K562 (cell line): Measurements from ENCODE around the gene MYMX. TPM values are rescaled to one million over a fixed set of nuclear protein-coding genes. Genes with fewer than 3 reads are reported as not detected.

ENCODE experiments used
- BRD4 ChIP-seq: fragments of 200-600 bp; sonication (generic); IDR thresholded peaks from 2 replicates; pipeline ENCODE4 v1.6.1; 2017; ENCODE audit warnings: inconsistent platforms
- C11orf30 ChIP-seq: fragments of 450-650 bp; IDR thresholded peaks from 2 replicates; pipeline ENCODE4 v1.6.1; 2016; ENCODE audit warnings: low read depth, mild to moderate bottlenecking
- CGGBP1 ChIP-seq: fragments of 250-450 bp; sonication (Bioruptor Pico); IDR thresholded peaks from 2 replicates; pipeline ENCODE4 v1.9.0; 2021; ENCODE audit warnings: mild to moderate bottlenecking
- CHAMP1 ChIP-seq: fragments of 450-650 bp; IDR thresholded peaks from 2 replicates; pipeline ENCODE4 v1.6.1; 2016; ENCODE audit warnings: mild to moderate bottlenecking
- E2F5 ChIP-seq: sonication (generic); formaldehyde crosslinking; IDR thresholded peaks from 2 replicates; pipeline ENCODE4 v1.8.0; 2022; ENCODE audit warnings: mild to moderate bottlenecking, missing genetic modification reagents
- FOS ChIP-seq: IDR thresholded peaks from 3 replicates; pipeline ENCODE4 v1.6.1; 2011; ENCODE audit not compliant: insufficient read length; ENCODE audit errors: extremely low read depth
- FOXP1 ChIP-seq: sonication (generic); formaldehyde crosslinking; IDR thresholded peaks from 2 replicates; pipeline ENCODE4 v1.8.0; 2022; ENCODE audit warnings: mild to moderate bottlenecking, missing genetic modification reagents
- HDGF ChIP-seq: fragments of 450-650 bp; IDR thresholded peaks from 2 replicates; pipeline ENCODE4 v1.6.1; 2016
- HMG20A ChIP-seq: fragments of 450-650 bp; formaldehyde crosslinking; conservative IDR thresholded peaks from 2 replicates; pipeline ENCODE4 v1.4.0; 2020; ENCODE audit warnings: mild to moderate bottlenecking, mixed read lengths
- JUN ChIP-seq, 2 experiments: sonication (generic) in 1 of 2; formaldehyde crosslinking in 1 of 2; IDR thresholded peaks; 2 replicates each; pipeline versions ENCODE4 v1.6.1 to v1.8.0; 2012 to 2022; ENCODE audit warnings: borderline replicate concordance in 2 of 2, mild to moderate bottlenecking in 2 of 2, improper control_type of control experiment in 1 of 2, low read depth in 1 of 2, low read length in 1 of 2, missing genetic modification reagents in 1 of 2
- MECOM ChIP-seq: fragments of 250-450 bp; sonication (Bioruptor Pico); IDR thresholded peaks from 2 replicates; pipeline ENCODE4 v1.8.0; 2022; ENCODE audit warnings: inconsistent platforms
- PHB2 ChIP-seq: fragments of 450-650 bp; IDR thresholded peaks from 2 replicates; pipeline ENCODE4 v1.6.1; 2017; ENCODE audit warnings: low read depth
- PTBP1 ChIP-seq: fragments of 200-400 bp; formaldehyde crosslinking; IDR thresholded peaks from 2 replicates; pipeline ENCODE4 v1.6.1; 2017; ENCODE audit warnings: low read depth, low read length
- RBM15 ChIP-seq: fragments of 200-400 bp; formaldehyde crosslinking; IDR thresholded peaks from 2 replicates; pipeline ENCODE4 v1.6.1; 2018; ENCODE audit warnings: mild to moderate bottlenecking, low read length, moderate library complexity; ENCODE audit not compliant: insufficient read depth
- SAP30 ChIP-seq: fragments of 200-600 bp; sonication (generic); IDR thresholded peaks from 2 replicates; pipeline ENCODE4 v1.6.1; 2012; ENCODE audit warnings: borderline replicate concordance, low read depth, mild to moderate bottlenecking, moderate library complexity, low read length, control low read depth, inconsistent platforms; ENCODE audit not compliant: insufficient read depth, poor library complexity, severe bottlenecking
- SIN3B ChIP-seq: fragments of 450-650 bp; IDR thresholded peaks from 2 replicates; pipeline ENCODE4 v1.6.1; 2017; ENCODE audit warnings: low read depth, mild to moderate bottlenecking, moderate library complexity
- TCF3 ChIP-seq: sonication (generic); formaldehyde crosslinking; IDR thresholded peaks from 2 replicates; pipeline ENCODE4 v1.4.0; 2020; ENCODE audit warnings: mild to moderate bottlenecking, missing genetic modification reagents
- TCFL5 ChIP-seq: fragments of 250-450 bp; sonication (Bioruptor Pico); conservative IDR thresholded peaks from 2 replicates; pipeline ENCODE4 v1.6.1; 2021; ENCODE audit warnings: mild to moderate bottlenecking, moderate library complexity, matching md5 sums
- U2AF1 ChIP-seq: fragments of 200-400 bp; formaldehyde crosslinking; optimal IDR thresholded peaks from 2 replicates; pipeline ENCODE3; 2017; ENCODE audit warnings: mild to moderate bottlenecking, low read depth, low read length, moderate library complexity
- YBX1 ChIP-seq: fragments of 450-650 bp; IDR thresholded peaks from 2 replicates; pipeline ENCODE4 v1.7.1; 2016; ENCODE audit warnings: mild to moderate bottlenecking
- ZNF282 ChIP-seq: sonication (generic); formaldehyde crosslinking; IDR thresholded peaks from 2 replicates; pipeline ENCODE4 v1.8.1; 2023; ENCODE audit warnings: missing genetic modification reagents
- ZNF449 ChIP-seq: fragments of 250-450 bp; sonication (Bioruptor Pico); IDR thresholded peaks from 2 replicates; pipeline ENCODE4 v1.8.0; 2022; ENCODE audit warnings: moderate library complexity, mild to moderate bottlenecking, inconsistent platforms
- ZNF561 ChIP-seq: fragments of 450-650 bp; formaldehyde crosslinking; conservative IDR thresholded peaks from 2 replicates; pipeline ENCODE4 v1.4.0; 2020; ENCODE audit warnings: mild to moderate bottlenecking, moderate library complexity
- ZNF57 ChIP-seq: fragments of 450-650 bp; formaldehyde crosslinking; IDR thresholded peaks from 2 replicates; pipeline ENCODE4 v1.4.0; 2020; ENCODE audit warnings: mild to moderate bottlenecking, moderate library complexity
- ZNF583 ChIP-seq: fragments of 250-450 bp; sonication (Bioruptor Pico); IDR thresholded peaks from 2 replicates; pipeline ENCODE4 v1.4.0; 2020
- ZZZ3 ChIP-seq: fragments of 450-650 bp; IDR thresholded peaks from 2 replicates; pipeline ENCODE4 v1.6.1; 2016; ENCODE audit warnings: antibody characterized with exemption, mild to moderate bottlenecking, moderate library complexity
- polyA plus RNA-seq, 8 experiments: library from polyadenylated mRNA; depleted of rRNA in 4 of 8; stranded (reverse) in 5 of 8; unstranded in 3 of 8; fragments of >200 nt; fragmentation: Nextera tagmentation in 2 of 8; fragmentation: Illumina TruSeq in 1 of 8; extraction: Ambion mirVana in 2 of 8; extraction: Trizol in 1 of 8; gene quantifications; 2 replicates each; pipeline versions ENCODE4 v1.2.1 to v1.2.3, GENCODE V29; 2011 to 2014; ENCODE audit warnings: inconsistent platforms in 1 of 8, missing spikeins in 1 of 8
- total RNA-seq, 7 experiments: library from RNA; depleted of rRNA in 6 of 7; stranded (reverse); fragments of >200 nt in 6 of 7; fragmentation: Illumina TruSeq in 2 of 7; extraction: Trizol in 2 of 7; gene quantifications; 2 replicates each; pipeline versions ENCODE4 v1.2.1 to v1.2.3, GENCODE V29; 2011 to 2021; ENCODE audit warnings: low replicate concordance in 1 of 7

Gene MYMX
- total and polyA plus RNA-seq, 9 of the 15 experiments (the other 6 are each of a cell fraction or from before 2014, with no cell fraction given) = 0.12 TPM; not detected in 8

GRCh38 chr6:44225579-44226325 lies 9.0 kb downstream of the MYMX start (continued):
- no peak for TF ChIP-seq HMG20A (CRISPR knock-in tag)
- no peak for TF ChIP-seq RBM15
- no peak; the same call in 1 of the 2 replicates for TF ChIP-seq SIN3B
- TF ChIP-seq ZNF583 (CRISPR knock-in tag) = peak; percentile 77; the same call in 1 of the 2 replicates
- no peak for TF ChIP-seq FOXP1 (CRISPR knock-in tag)
- no peak for TF ChIP-seq CGGBP1 (CRISPR knock-in tag)
- no peak for TF ChIP-seq TCFL5 (CRISPR knock-in tag)
- no peak for TF ChIP-seq PTBP1
- no peak for TF ChIP-seq SAP30
- no peak for TF ChIP-seq C11orf30
- TF ChIP-seq CHAMP1 = no peak
- TF ChIP-seq PHB2 = peak; percentile 81
- no peak for TF ChIP-seq E2F5
- TF ChIP-seq FOS = no peak
- no peak for TF ChIP-seq HDGF
- no peak for TF ChIP-seq U2AF1
- no peak for TF ChIP-seq ZNF282 (CRISPR knock-in tag)
- 0 out of 2 replicates have a peak, but pooled peaks have one; percentile 28 for TF ChIP-seq ZNF449
- TF ChIP-seq ZNF57 (CRISPR knock-in tag) = no peak
- peak; percentile 97 for TF ChIP-seq TCF3 (CRISPR knock-in tag)
- 0 out of 2 replicates have a peak, but pooled peaks have one; percentile 60 for TF ChIP-seq ZNF561 (CRISPR knock-in tag)
- TF ChIP-seq YBX1 = no peak
- TF ChIP-seq JUN (IDR thresholded peaks at IDR 0.05; ENCODE audit: borderline replicate concordance, low read depth, low read length) = no peak
- no peak for TF ChIP-seq JUN (CRISPR knock-in tag; IDR thresholded peaks at IDR 0.05; ENCODE audit: borderline replicate concordance)
- TF ChIP-seq ZZZ3 = no peak
- TF ChIP-seq BRD4 = no peak
- peak; percentile 93 for TF ChIP-seq MECOM (CRISPR knock-in tag)
